K562 (cell line): ENCODE measurements around the gene TCF25. TPM values are rescaled to one million over a fixed set of nuclear protein-coding genes. Genes with fewer than 3 reads are reported as not detected.

Source experiments
- CBX2 ChIP-seq: fragments of 200-600 bp; sonication (generic); IDR thresholded peaks from one replicate; pipeline ENCODE4 v1.6.1; 2012; ENCODE audit warnings: mild to moderate bottlenecking, low read length, inconsistent platforms; ENCODE audit not compliant: insufficient read depth, poor library complexity, severe bottlenecking
- EWSR1 ChIP-seq: fragments of 450-650 bp; IDR thresholded peaks from 2 replicates; pipeline ENCODE4 v1.6.1; 2018; ENCODE audit warnings: borderline replicate concordance, mild to moderate bottlenecking, low read depth, moderate library complexity; ENCODE audit not compliant: partially characterized antibody
- HINFP ChIP-seq: fragments of 450-650 bp; conservative IDR thresholded peaks from 2 replicates; pipeline ENCODE4 v1.6.1; 2016; ENCODE audit warnings: missing genetic modification characterization, low read depth, mild to moderate bottlenecking, control low read depth, missing compliant biosample characterization
- HMG20A ChIP-seq: fragments of 450-650 bp; formaldehyde crosslinking; conservative IDR thresholded peaks from 2 replicates; pipeline ENCODE4 v1.4.0; 2020; ENCODE audit warnings: mild to moderate bottlenecking, mixed read lengths
- HSF4 ChIP-seq: fragments of 250-450 bp; sonication (Bioruptor Pico); IDR thresholded peaks from 2 replicates; pipeline ENCODE4 v2.1.2; 2022; ENCODE audit warnings: mild to moderate bottlenecking, moderate library complexity, borderline replicate concordance
- L3MBTL2 ChIP-seq: fragments of 450-650 bp; IDR thresholded peaks from 2 replicates; pipeline ENCODE4 v1.6.1; 2016; ENCODE audit warnings: mild to moderate bottlenecking, moderate library complexity
- MAFF ChIP-seq: IDR thresholded peaks from 2 replicates; pipeline ENCODE4 v1.6.1; 2012; ENCODE audit warnings: low read length, improper control_type of control experiment
- NR4A1 ChIP-seq, 2 experiments: fragments of 250-450 bp in 1 of 2; fragments of 450-650 bp in 1 of 2; sonication (Bioruptor Pico) in 1 of 2; IDR thresholded peaks; 2 replicates each; pipeline versions ENCODE4 v1.4.0 to v1.6.1; 2016 to 2020; ENCODE audit warnings: mild to moderate bottlenecking in 2 of 2, missing compliant biosample characterization in 1 of 2, missing genetic modification characterization in 1 of 2, moderate library complexity in 1 of 2
- RBM15 ChIP-seq: fragments of 200-400 bp; formaldehyde crosslinking; IDR thresholded peaks from 2 replicates; pipeline ENCODE4 v1.6.1; 2018; ENCODE audit warnings: mild to moderate bottlenecking, low read length, moderate library complexity; ENCODE audit not compliant: insufficient read depth
- RCOR1 ChIP-seq, 2 experiments: IDR thresholded peaks; 2 replicates each; pipeline ENCODE4 v1.6.1; 2012; ENCODE audit warnings: low read depth in 2 of 2, low read length in 2 of 2, borderline replicate concordance in 1 of 2, improper control_type of control experiment in 1 of 2
- RNF2 ChIP-seq: sonication (generic); IDR thresholded peaks from 2 replicates; pipeline ENCODE4 v1.6.1; 2016
- SRSF1 ChIP-seq: fragments of 200-400 bp; formaldehyde crosslinking; IDR thresholded peaks from 2 replicates; pipeline ENCODE4 v1.6.1; 2017; ENCODE audit warnings: mild to moderate bottlenecking, low read depth, low read length, moderate library complexity
- TRIM24 ChIP-seq, 2 experiments: fragments of 450-650 bp; IDR thresholded peaks; 2 replicates each; pipeline ENCODE4 v1.6.1; 2016
- U2AF1 ChIP-seq: fragments of 200-400 bp; formaldehyde crosslinking; optimal IDR thresholded peaks from 2 replicates; pipeline ENCODE3; 2017; ENCODE audit warnings: mild to moderate bottlenecking, low read depth, low read length, moderate library complexity
- ZNF263 ChIP-seq: sonication (generic); formaldehyde crosslinking; IDR thresholded peaks from 2 replicates; pipeline ENCODE4 v1.8.0; 2022; ENCODE audit warnings: mild to moderate bottlenecking, missing genetic modification reagents, borderline replicate concordance
- ZNF280B ChIP-seq: fragments of 250-450 bp; sonication (Bioruptor Pico); IDR thresholded peaks from 2 replicates; pipeline ENCODE4 v1.5.1; 2021; ENCODE audit warnings: mild to moderate bottlenecking
- ZNF830 ChIP-seq: fragments of 250-450 bp; sonication (Bioruptor Pico); IDR thresholded peaks from 2 replicates; pipeline ENCODE4 v1.5.0; 2021; ENCODE audit warnings: mild to moderate bottlenecking
- polyA plus RNA-seq, 8 experiments: library from polyadenylated mRNA; depleted of rRNA in 4 of 8; stranded (reverse) in 5 of 8; unstranded in 3 of 8; fragments of >200 nt; fragmentation: Nextera tagmentation in 2 of 8; fragmentation: Illumina TruSeq in 1 of 8; extraction: Ambion mirVana in 2 of 8; extraction: Trizol in 1 of 8; gene quantifications; 2 replicates each; pipeline versions ENCODE4 v1.2.1 to v1.2.3, GENCODE V29; 2011 to 2014; ENCODE audit warnings: inconsistent platforms in 1 of 8, missing spikeins in 1 of 8
- total RNA-seq, 7 experiments: library from RNA; depleted of rRNA in 6 of 7; stranded (reverse); fragments of >200 nt in 6 of 7; fragmentation: Illumina TruSeq in 2 of 7; extraction: Trizol in 2 of 7; gene quantifications; 2 replicates each; pipeline versions ENCODE4 v1.2.1 to v1.2.3, GENCODE V29; 2011 to 2021; ENCODE audit warnings: low replicate concordance in 1 of 7
- TF ChIP-seq, protein P1 (sequence below): sonication (generic); formaldehyde crosslinking; IDR thresholded peaks from 2 replicates; pipeline ENCODE4 v1.9.0; 2022; ENCODE audit warnings: mild to moderate bottlenecking, missing genetic modification reagents
- TF ChIP-seq, protein P2 (sequence below): conservative IDR thresholded peaks from 2 replicates; pipeline ENCODE4 v1.6.1; 2011; ENCODE audit warnings: low read depth, mild to moderate bottlenecking, low read length; ENCODE audit not compliant: control insufficient read depth
- TF ChIP-seq, protein P3 (sequence below): sonication (generic); formaldehyde crosslinking; IDR thresholded peaks from 2 replicates; pipeline ENCODE4 v1.8.0; 2022; ENCODE audit warnings: mild to moderate bottlenecking, low read depth, missing genetic modification reagents

The TCF25 gene
- total and polyA plus RNA-seq, 9 of the 15 experiments (the other 6 are each of a cell fraction or from before 2014, with no cell fraction given), result 9.0 to 154 (median 83.8) TPM

DNA sequence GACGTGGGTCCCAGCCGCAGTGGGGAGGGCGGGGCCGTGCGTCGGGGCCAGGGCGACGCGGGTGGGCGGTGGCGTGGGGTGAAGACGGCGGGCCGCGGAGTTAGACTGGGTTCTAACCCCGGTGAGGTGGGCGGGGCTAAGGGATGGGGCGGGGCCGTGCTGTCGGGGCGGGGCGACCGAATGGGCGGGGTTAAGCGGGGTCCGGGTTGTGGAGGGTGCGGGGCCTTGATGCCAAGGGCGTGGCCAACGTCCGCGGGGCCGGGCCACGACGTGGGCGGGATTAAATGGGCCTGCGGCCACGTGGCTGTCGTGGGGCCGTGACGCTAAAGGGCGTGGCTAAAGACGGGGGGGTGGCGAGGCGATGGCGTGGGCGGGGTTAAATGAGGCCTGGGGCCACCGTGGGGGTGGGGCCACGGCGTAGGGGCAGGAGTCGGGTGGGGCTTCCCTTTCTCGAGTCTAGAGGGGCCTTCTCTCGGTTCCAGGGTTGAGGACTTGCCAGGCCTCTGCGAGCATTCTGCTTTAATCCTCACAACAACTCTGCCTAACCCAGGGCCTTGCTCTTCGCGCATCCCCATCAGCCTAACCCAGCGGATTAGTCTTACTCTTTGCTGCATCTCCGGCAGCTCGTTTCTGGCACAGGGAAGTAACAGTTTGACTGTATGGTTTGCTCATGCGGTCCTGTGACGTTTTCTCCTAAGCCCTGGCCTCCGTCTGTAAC lies 739 bp downstream of the TCF25 start (continued):
- TF ChIP-seq, protein P1, sequence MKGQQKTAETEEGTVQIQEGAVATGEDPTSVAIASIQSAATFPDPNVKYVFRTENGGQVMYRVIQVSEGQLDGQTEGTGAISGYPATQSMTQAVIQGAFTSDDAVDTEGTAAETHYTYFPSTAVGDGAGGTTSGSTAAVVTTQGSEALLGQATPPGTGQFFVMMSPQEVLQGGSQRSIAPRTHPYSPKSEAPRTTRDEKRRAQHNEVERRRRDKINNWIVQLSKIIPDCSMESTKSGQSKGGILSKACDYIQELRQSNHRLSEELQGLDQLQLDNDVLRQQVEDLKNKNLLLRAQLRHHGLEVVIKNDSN (CRISPR knock-in tag), result peak; percentile 93
- TF ChIP-seq CBX2, result no peak
- TF ChIP-seq NR4A1 (CRISPR knock-in tag; IDR thresholded peaks at IDR 0.05), result no peak
- no peak for TF ChIP-seq NR4A1 (tag; IDR thresholded peaks at IDR 0.05)
- no peak for TF ChIP-seq MAFF
- TF ChIP-seq EWSR1, result no peak
- peak; percentile 1; the same call in 1 of the 2 replicates for TF ChIP-seq ZNF263
- TF ChIP-seq, protein P2, sequence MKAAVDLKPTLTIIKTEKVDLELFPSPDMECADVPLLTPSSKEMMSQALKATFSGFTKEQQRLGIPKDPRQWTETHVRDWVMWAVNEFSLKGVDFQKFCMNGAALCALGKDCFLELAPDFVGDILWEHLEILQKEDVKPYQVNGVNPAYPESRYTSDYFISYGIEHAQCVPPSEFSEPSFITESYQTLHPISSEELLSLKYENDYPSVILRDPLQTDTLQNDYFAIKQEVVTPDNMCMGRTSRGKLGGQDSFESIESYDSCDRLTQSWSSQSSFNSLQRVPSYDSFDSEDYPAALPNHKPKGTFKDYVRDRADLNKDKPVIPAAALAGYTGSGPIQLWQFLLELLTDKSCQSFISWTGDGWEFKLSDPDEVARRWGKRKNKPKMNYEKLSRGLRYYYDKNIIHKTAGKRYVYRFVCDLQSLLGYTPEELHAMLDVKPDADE, result 0 out of 2 replicates have a peak, but pooled peaks have one; percentile 46
- TF ChIP-seq RCOR1 (IDR thresholded peaks at IDR 0.05; ENCODE audit: borderline replicate concordance in 1 of 2, low read depth in 2 of 2, low read length in 2 of 2), result no peak
- no peak for TF ChIP-seq RBM15
- no peak for TF ChIP-seq U2AF1
- TF ChIP-seq L3MBTL2, result no peak
- no peak for TF ChIP-seq HSF4 (CRISPR knock-in tag)
- TF ChIP-seq ZNF830, result no peak
- no peak for TF ChIP-seq RNF2
- TF ChIP-seq HMG20A (CRISPR knock-in tag), result no peak
- TF ChIP-seq TRIM24 (IDR thresholded peaks at IDR 0.05), result no peak
- TF ChIP-seq SRSF1, result no peak
- TF ChIP-seq ZNF280B (CRISPR knock-in tag), result no peak
- TF ChIP-seq HINFP (tag), result peak; percentile 71
- TF ChIP-seq, protein P3, sequence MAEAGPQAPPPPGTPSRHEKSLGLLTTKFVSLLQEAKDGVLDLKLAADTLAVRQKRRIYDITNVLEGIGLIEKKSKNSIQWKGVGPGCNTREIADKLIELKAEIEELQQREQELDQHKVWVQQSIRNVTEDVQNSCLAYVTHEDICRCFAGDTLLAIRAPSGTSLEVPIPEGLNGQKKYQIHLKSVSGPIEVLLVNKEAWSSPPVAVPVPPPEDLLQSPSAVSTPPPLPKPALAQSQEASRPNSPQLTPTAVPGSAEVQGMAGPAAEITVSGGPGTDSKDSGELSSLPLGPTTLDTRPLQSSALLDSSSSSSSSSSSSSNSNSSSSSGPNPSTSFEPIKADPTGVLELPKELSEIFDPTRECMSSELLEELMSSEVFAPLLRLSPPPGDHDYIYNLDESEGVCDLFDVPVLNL, result no peak
